Fibroblast of pulmonary artery (primary cell): Measurements from ENCODE around the gene OR2H1.

Source experiments
- DNase-seq: peaks from one replicate; pipeline ENCODE4 v3.0.0-alpha.2; 2010; ENCODE audit warnings: low read depth
- H3K4me3 ChIP-seq: replicated peaks from 2 replicates; pipeline ENCODE4 v1.5.1; 2011; ENCODE audit warnings: low read depth, mild to moderate bottlenecking, control low read depth, low read length, moderate library complexity
- TF ChIP-seq, protein P1 (sequence below): IDR thresholded peaks from 2 replicates; pipeline ENCODE4 v1.5.1; 2011; ENCODE audit warnings: mild to moderate bottlenecking, control low read depth, low read length, inconsistent platforms; ENCODE audit errors: missing control alignments

Gene OR2H1

DNA sequence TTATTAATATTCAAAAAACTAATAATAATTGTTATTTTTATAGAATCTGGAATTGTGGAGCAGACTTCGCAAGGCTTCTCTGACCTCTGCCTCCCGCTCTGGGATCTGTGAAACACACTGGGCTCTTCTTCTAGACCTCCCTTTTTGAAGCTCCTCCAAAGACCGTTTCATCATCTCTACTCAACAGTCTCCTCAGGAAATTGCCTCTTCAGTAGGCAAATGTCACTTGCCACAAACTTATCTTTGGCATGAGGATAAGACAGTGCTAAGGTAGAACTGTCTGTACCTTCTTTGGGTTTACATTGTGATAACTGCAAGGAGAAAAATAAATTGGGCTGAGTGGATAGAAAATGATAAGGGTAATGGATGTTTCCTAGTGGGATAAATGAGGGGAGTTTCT is 33.1 kb downstream of the OR2H1 start:
- H3K4me3 ChIP-seq, result no peak overlapping the region
- TF ChIP-seq, protein P1, sequence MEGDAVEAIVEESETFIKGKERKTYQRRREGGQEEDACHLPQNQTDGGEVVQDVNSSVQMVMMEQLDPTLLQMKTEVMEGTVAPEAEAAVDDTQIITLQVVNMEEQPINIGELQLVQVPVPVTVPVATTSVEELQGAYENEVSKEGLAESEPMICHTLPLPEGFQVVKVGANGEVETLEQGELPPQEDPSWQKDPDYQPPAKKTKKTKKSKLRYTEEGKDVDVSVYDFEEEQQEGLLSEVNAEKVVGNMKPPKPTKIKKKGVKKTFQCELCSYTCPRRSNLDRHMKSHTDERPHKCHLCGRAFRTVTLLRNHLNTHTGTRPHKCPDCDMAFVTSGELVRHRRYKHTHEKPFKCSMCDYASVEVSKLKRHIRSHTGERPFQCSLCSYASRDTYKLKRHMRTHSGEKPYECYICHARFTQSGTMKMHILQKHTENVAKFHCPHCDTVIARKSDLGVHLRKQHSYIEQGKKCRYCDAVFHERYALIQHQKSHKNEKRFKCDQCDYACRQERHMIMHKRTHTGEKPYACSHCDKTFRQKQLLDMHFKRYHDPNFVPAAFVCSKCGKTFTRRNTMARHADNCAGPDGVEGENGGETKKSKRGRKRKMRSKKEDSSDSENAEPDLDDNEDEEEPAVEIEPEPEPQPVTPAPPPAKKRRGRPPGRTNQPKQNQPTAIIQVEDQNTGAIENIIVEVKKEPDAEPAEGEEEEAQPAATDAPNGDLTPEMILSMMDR, result no peak
- no peak for DNase-seq

DNA sequence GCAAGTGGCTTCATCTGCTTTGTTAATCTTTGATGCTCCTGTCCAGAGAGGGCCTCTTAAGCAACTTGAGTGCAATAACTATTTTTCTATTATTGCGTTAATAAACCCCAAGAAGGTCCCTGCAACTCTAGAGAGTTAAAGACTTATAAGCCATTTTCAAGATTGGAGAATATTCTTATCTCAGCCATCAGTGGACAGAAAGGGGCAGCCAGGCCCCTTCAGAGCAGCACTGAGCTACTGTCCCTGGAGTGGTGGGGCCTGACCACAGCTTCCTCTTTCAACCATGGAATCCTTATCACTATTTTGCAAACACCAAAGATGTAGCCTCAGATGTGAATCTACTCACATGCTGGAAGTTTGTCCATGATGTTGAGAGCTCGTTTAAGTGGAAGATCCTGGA is 33.6 kb downstream of the OR2H1 start:
- DNase-seq, result no peak
- TF ChIP-seq, protein P1, result no peak
- no peak overlapping the region for H3K4me3 ChIP-seq

DNA sequence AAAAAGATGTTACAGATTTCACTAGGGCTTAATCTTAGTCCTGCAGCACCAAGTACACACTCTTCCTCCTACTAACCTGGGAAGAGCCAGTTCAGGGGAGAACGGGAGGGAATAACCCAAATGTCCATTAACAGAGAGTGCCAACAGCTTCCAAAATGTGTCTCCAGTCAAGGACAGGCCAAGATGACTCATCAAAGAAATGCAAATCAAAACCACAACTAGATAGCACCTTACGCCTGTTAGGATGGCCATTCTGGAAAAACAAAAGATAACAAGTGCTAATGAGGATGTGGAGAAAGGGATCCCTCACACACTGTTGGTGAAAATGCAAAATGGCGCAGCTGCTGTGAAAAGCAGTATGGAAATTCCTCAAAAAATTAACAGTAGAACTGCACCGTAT is 34.6 kb downstream of the OR2H1 start:
- no peak overlapping the region for H3K4me3 ChIP-seq
- DNase-seq, result no peak
- TF ChIP-seq, protein P1, result no peak

DNA sequence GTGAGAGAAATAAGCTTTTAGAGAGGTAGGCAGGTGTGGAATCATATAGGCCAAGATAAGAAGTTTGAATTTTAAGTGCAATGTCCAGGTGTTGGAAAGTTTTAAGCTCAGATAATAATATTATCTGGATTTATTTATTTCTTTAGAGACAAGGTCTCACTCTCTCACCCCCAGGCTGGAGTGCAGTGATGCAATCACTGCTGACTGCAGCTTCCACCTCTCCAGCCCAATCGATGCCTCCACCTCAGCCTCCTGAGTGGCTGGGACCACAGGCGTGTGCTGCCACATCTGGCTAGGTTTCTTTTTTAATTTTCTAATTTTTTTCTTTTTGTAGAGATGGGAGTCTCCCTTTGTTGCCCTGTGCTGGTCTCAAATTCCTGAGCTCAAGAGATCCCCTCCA is 36.3 kb downstream of the OR2H1 start:
- no peak overlapping the region for H3K4me3 ChIP-seq
- no peak for DNase-seq
- TF ChIP-seq, protein P1, result no peak

DNA sequence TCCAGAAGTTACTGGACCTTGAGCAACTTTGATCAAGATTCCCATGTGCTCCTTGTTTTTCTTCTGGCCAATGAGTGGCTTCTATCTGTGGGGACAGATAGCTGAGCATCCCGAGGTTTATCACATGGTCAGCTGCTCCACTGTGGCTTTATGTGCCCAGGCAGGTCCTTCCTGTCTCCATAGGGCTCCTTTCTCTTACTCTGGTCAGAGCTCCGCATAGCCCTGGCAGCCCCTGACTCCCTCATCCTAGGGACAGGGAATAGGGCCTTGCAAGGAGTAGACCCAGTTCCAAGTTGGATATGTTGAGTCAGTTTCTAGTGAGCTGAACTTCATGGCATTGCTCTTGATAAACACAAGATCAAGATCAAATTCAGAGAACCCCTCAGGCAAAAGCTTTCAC is 37.2 kb downstream of the OR2H1 start:
- H3K4me3 ChIP-seq, result no peak overlapping the region

DNA sequence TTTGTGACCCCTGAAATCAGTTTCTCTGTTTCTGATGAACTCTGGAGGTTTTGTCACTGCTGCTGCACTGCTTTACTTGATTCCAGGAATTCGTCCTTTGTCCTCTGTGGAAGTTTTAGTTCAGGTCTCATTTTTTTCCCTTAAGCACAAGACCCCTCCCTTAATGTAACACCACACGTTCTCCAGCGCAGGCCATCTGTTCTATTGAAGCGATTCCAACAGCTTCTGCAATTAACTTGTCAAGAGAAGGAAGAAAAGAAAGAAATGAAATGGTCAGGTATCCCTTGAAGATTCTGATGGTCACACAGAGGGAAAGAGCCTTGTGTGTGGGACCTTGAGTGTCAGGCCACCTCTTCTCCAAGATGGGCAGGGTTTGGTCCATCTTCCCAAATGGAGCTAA is 38.6 kb downstream of the OR2H1 start:
- TF ChIP-seq, protein P1, result no peak
- no peak overlapping the region for H3K4me3 ChIP-seq
- no peak for DNase-seq

More for the DNA sequence above, 37.2 kb downstream of the OR2H1 start:
- TF ChIP-seq, protein P1, result no peak
- no peak for DNase-seq

DNA sequence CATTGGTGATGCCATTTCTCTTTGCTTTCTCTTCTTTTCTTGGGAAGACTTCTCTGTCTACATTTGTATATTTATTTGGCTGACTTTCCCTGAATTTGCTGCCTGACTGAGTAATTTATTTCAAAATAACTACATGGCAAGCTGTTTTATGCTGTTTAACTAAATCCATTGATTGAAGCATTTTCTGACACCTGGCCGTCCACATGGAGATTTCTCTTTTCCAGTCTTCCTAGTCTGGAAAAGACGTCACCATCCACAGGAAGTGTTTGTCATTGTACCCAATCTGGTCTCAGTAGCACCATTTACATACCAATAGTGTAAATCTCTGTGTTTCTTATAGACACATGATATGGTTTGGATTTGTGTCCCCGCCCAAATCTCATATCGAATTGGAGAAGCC is 40.0 kb downstream of the OR2H1 start:
- no peak for DNase-seq
- H3K4me3 ChIP-seq, result no peak overlapping the region
- TF ChIP-seq, protein P1, result no peak
